Heart left ventricle (tissue), 16 donors: ENCODE measurements around the gene MINK1. TPM values are rescaled to one million over a fixed set of nuclear protein-coding genes. Genes with fewer than 3 reads are reported as not detected.

ENCODE experiments used
- ATAC-seq, 4 donors: fragments of 200-7000 bp; cut with Tn5 transposase; one replicate each; pipeline ENCODE4 v1.9.1; 2020 to 2022; ENCODE audit warnings: moderate library complexity in 4 of 4, mild to moderate bottlenecking in 3 of 4, moderate number of reproducible peaks in 1 of 4
- DNase-seq, 5 donors: peaks; one replicate each; pipeline ENCODE4 v3.0.0-alpha.2; 2020
- H3K27ac ChIP-seq, 12 donors: fragments of 200-600 bp; sonication (generic) in 4 of 12; one replicate each; pipeline versions ENCODE4 v1.5.0 to v1.8.0; 2016 to 2022; ENCODE audit warnings: mild to moderate bottlenecking in 2 of 12
- H3K27me3 ChIP-seq, 9 donors: fragments of 200-600 bp; sonication (generic) in 2 of 9; one replicate each; pipeline versions ENCODE4 v1.5.1 to v1.8.0; 2016 to 2022; ENCODE audit warnings: mild to moderate bottlenecking in 3 of 9
- H3K36me3 ChIP-seq, 9 donors: fragments of 200-600 bp; sonication (generic) in 2 of 9; one replicate each; pipeline versions ENCODE4 v1.5.0 to v1.8.0; 2018 to 2022; ENCODE audit warnings: mild to moderate bottlenecking in 2 of 9
- H3K4me1 ChIP-seq, 12 donors: fragments of 200-600 bp; sonication (generic) in 4 of 12; one replicate each; pipeline versions ENCODE4 v1.5.0 to v1.8.0; 2016 to 2022; ENCODE audit warnings: mild to moderate bottlenecking in 3 of 12
- H3K4me3 ChIP-seq, 12 donors: fragments of 200-600 bp; sonication (generic) in 4 of 12; one replicate each; pipeline versions ENCODE4 v1.5.0 to v1.8.0; 2017 to 2022; ENCODE audit warnings: mild to moderate bottlenecking in 9 of 12, moderate library complexity in 4 of 12
- H3K9me3 ChIP-seq, 12 donors: fragments of 200-600 bp; sonication (generic) in 4 of 12; one replicate each; pipeline versions ENCODE4 v1.5.0 to v1.8.0; 2016 to 2022; ENCODE audit warnings: mild to moderate bottlenecking in 1 of 12
- POLR2A ChIP-seq, 2 donors: fragments of 450-650 bp; IDR thresholded peaks; one replicate each; pipeline ENCODE4 v1.6.1; 2017; ENCODE audit warnings: antibody characterized with exemption in 2 of 2, mild to moderate bottlenecking in 2 of 2, moderate library complexity in 2 of 2
- WGBS, 4 donors: extraction: QIAGEN DNeasy Blood & Tissue Kit in 2 of 4; methylation state at CpG; one replicate each; pipeline versions ENCODE4 v1.1.5 to v1.1.7; 2013 to 2018; 5-methylcytosine and 5-hydroxymethylcytosine counted together
- intact Hi-C, 10 donors: fragments of 100-400 bp; cut with DNase I; formaldehyde crosslinking; loops; one replicate each; pipeline versions ENCODE4 v1.11.1 to v1.14.2; 2022
- polyA plus RNA-seq, 2 donors: library from polyadenylated mRNA; stranded (reverse); fragments of 200-250 nt; gene quantifications; one replicate each; pipeline ENCODE4 v1.2.3, GENCODE V29; 2013
- total RNA-seq, 9 donors: library from RNA; depleted of rRNA in 2 of 9; stranded (reverse); fragments of >200 nt in 2 of 9; fragmentation: NEBNext Ultra II Directional in 3 of 9; extraction: Animal tissue kit (Norgen Biotek cat#: 25700) in 3 of 9; gene quantifications; one replicate each; pipeline versions ENCODE4 v1.1.0 to v1.2.4, GENCODE V29; 2016 to 2023
- TF ChIP-seq, protein P1 (sequence below), 12 donors: fragments of 200-600 bp; sonication (generic) in 4 of 12; IDR thresholded peaks; one replicate each; pipeline versions ENCODE4 v1.5.0 to v1.8.0; 2018 to 2022; ENCODE audit warnings: antibody characterized with exemption in 12 of 12, mild to moderate bottlenecking in 5 of 12
- donor health status: ischemic (EF 13 %, LVEDD 7.1; RV severe dilation, severe dysfunction).
- donor health status: healthy with polysubstance abuse.
- donor health status: DM: no; HTN: yes; CAD: no.
- donor health status: DM: no; HTN: no; CAD: no.
- donor health status: ischemic (EF 25% LVEDD 6.9; RV normal size, moderate dysfunction).
- donor health status: ischemic (EF 25% LVEDD 5.7; RV mildly dilated, moderate dysfunction).
- donor health status: healthy.
- donor health status: DM: yes; HTN: yes; CAD: no.
- donor health status: ischemic (EF 35%, LVEDD 5.7; RV mildly dilated, moderate dysfunction).
- donor health status: nonischemic (EF 11% LVEDD 7.7; RV severe dilation, severe dysfunction).
- donor health status: DM: yes; HTN: yes; CAD: no.
- donor health status: PGD.
- donor health status: ischemic (EF 29% LVEDD 5.4; RV normal size, mild dysfunction).
- donor health status: nonischemic (EF 23%, LVEDD 6.1; RV moderate dilation, normal function).

The MINK1 gene
- total and polyA plus RNA-seq, 11 donors = 23.1 to 55.8 (median 33.0) TPM

DNA sequence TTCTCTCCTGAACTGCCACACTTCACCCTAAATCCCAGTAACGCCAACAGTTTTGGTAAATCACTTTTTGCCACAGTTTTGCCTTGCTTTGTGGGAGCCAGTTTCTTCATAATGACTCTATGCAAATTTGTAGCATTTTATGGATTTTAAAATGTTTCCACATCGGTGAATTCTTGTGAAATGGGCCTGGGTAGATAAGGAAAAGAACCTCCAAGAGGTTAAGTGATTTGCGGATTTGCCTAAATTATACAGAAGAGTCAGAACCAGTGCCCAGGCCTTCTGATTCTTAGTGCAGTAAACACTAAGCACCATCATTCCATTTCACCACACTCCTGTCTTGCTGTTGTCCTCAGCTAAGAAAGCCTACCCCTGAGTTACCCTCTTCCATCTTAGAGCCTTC lies 17.9 kb downstream of the MINK1 start:
- intact Hi-C loops = no loop called here
- H3K4me3 ChIP-seq = no peak overlapping the region
- TF ChIP-seq, protein P1, sequence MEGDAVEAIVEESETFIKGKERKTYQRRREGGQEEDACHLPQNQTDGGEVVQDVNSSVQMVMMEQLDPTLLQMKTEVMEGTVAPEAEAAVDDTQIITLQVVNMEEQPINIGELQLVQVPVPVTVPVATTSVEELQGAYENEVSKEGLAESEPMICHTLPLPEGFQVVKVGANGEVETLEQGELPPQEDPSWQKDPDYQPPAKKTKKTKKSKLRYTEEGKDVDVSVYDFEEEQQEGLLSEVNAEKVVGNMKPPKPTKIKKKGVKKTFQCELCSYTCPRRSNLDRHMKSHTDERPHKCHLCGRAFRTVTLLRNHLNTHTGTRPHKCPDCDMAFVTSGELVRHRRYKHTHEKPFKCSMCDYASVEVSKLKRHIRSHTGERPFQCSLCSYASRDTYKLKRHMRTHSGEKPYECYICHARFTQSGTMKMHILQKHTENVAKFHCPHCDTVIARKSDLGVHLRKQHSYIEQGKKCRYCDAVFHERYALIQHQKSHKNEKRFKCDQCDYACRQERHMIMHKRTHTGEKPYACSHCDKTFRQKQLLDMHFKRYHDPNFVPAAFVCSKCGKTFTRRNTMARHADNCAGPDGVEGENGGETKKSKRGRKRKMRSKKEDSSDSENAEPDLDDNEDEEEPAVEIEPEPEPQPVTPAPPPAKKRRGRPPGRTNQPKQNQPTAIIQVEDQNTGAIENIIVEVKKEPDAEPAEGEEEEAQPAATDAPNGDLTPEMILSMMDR (IDR thresholded peaks at IDR 0.05) = no peak
- TF ChIP-seq POLR2A (IDR thresholded peaks at IDR 0.05) = no peak
- peaks cover 0 to 54% (median 21%) of the 10 kb centered on the region in 12 donors for H3K4me1 ChIP-seq
- no peak for ATAC-seq
- 90 to 94% (median 92%) methylated on average over 3 of the region's 3 CpGs for WGBS, 4 donors
- H3K36me3 ChIP-seq = peaks cover 0 to 8% (median 0%) of the 10 kb centered on the region in 9 donors
- DNase-seq = no peak
- H3K27me3 ChIP-seq = no peaks in the 10 kb centered on the region
- H3K9me3 ChIP-seq = no peaks in the 10 kb centered on the region
- H3K27ac ChIP-seq = no peak overlapping the region

GRCh38 chr17:4852567-4853207 lies 19.5 kb downstream of the MINK1 start:
- ATAC-seq = no peak
- no peak for DNase-seq
- intact Hi-C loops = no loop called here
- Histone ChIP-seq H3K4me3 (no peak overlapping the region), H3K27me3 (no peaks in the 10 kb centered on the region), H3K27ac (no peak overlapping the region), H3K4me1 (peaks cover 0 to 56% (median 25%) of the 10 kb centered on the region in 12 donors), H3K36me3 (peaks cover 0 to 8% (median 0%) of the 10 kb centered on the region in 9 donors), H3K9me3 (no peaks in the 10 kb centered on the region)
- TF ChIP-seq, protein P1 (IDR thresholded peaks at IDR 0.05) = no peak
- TF ChIP-seq POLR2A (IDR thresholded peaks at IDR 0.05) = no peak

- Histone ChIP-seq H3K4me3 (no peak overlapping the region), H3K4me1 (peaks cover 0 to 56% (median 28%) of the 10 kb centered on the region in 12 donors), H3K36me3 (peaks cover 0 to 8% (median 0%) of the 10 kb centered on the region in 9 donors), H3K27ac (no peak overlapping the region), H3K27me3 (no peaks in the 10 kb centered on the region), H3K9me3 (no peaks in the 10 kb centered on the region)
- intact Hi-C loops = no loop called here
- TF ChIP-seq, protein P1 (IDR thresholded peaks at IDR 0.05) = no peak
- no peak for TF ChIP-seq POLR2A (IDR thresholded peaks at IDR 0.05)
- 89 to 98% (median 93%) methylated on average over 2 of the region's 2 CpGs for WGBS, 4 donors
- ATAC-seq (no peak), DNase-seq (no peak)
Measured at GRCh38 chr17:4853208-4853671, 20.1 kb downstream of the MINK1 start.

GRCh38 chr17:4854111-4854681 lies 21.1 kb downstream of the MINK1 start:
- no peak overlapping the region for H3K27ac ChIP-seq

More at GRCh38 chr17:4854111-4854681, 21.1 kb downstream of the MINK1 start:
- intact Hi-C loops = no loop called here
- Histone ChIP-seq H3K36me3 (peaks cover 0 to 8% (median 0%) of the 10 kb centered on the region in 9 donors), H3K4me1 (peaks cover 7 to 66% (median 33%) of the 10 kb centered on the region in 12 donors), H3K27me3 (no peaks in the 10 kb centered on the region), H3K4me3 (no peak overlapping the region), H3K9me3 (no peaks in the 10 kb centered on the region)
- DNase-seq (no peak), ATAC-seq (no peak)
- WGBS, 4 donors = 93 to 97% (median 95%) methylated on average over 5 of the region's 5 CpGs
- no peak for TF ChIP-seq POLR2A (IDR thresholded peaks at IDR 0.05)
